Thoracic aorta (tissue), 2 donors: ENCODE measurements around the gene NCKAP5. TPM values are rescaled to one million over a fixed set of nuclear protein-coding genes. Genes with fewer than 3 reads are reported as not detected.

Experiments used
- ATAC-seq: fragments of 150-250 bp; one replicate; pipeline ENCODE4 v1.8.0; 2017; ENCODE audit warnings: low read depth; ENCODE audit not compliant: insufficient number of reproducible peaks, low FRiP score
- DNase-seq: peaks from one replicate; pipeline ENCODE4 v3.0.0-alpha.2; 2020; ENCODE audit warnings: low spot score
- H3K27ac ChIP-seq, 2 donors: fragments of 200-600 bp; sonication (generic); 1 replicate in 1 of 2; 2 replicates in 1 of 2; pipeline ENCODE4 v1.5.1; 2016; ENCODE audit warnings: mild to moderate bottlenecking in 2 of 2, moderate library complexity in 2 of 2
- H3K27me3 ChIP-seq: fragments of 200-600 bp; sonication (generic); replicated peaks from 2 replicates; pipeline ENCODE4 v1.6.0; 2016; ENCODE audit warnings: mild to moderate bottlenecking; ENCODE audit not compliant: insufficient read depth
- H3K36me3 ChIP-seq: fragments of 200-600 bp; sonication (generic); one replicate; pipeline ENCODE4 v1.5.1; 2016
- H3K4me1 ChIP-seq, 2 donors: fragments of 200-600 bp; sonication (generic); 1 replicate in 1 of 2; 2 replicates in 1 of 2; pipeline versions ENCODE4 v1.5.1 to v1.6.0; 2016; ENCODE audit warnings: low read depth in 2 of 2, mild to moderate bottlenecking in 1 of 2; ENCODE audit not compliant: control insufficient read depth in 1 of 2
- H3K4me3 ChIP-seq: fragments of 200-600 bp; sonication (generic); 2 replicates; pipeline ENCODE4 v1.5.1; 2016; ENCODE audit warnings: mild to moderate bottlenecking
- H3K9me3 ChIP-seq: fragments of 200-600 bp; sonication (generic); 2 replicates; pipeline ENCODE4 v1.5.1; 2016
- CTCF ChIP-seq: fragments of 200-600 bp; sonication (generic); IDR thresholded peaks from one replicate; pipeline ENCODE4 v1.5.1; 2019; ENCODE audit warnings: antibody characterized with exemption
- total RNA-seq, 2 donors: library from RNA; depleted of rRNA; stranded (reverse); fragments of >200 nt; gene quantifications; one replicate each; pipeline versions ENCODE4 v1.1.0 to v1.2.3, GENCODE V29; 2016

The NCKAP5 gene
- total RNA-seq, 2 donors from 2014 or later = 1.2 to 1.9 TPM

GRCh38 chr2:132804051-132804450 is 764.2 kb downstream of the NCKAP5 start:
- TF ChIP-seq CTCF = no peak

GRCh38 chr2:132798341-132798740 is 769.9 kb downstream of the NCKAP5 start:
- Histone ChIP-seq H3K4me1 (no peaks in the 10 kb centered on the region), H3K4me3 (no peak overlapping the region), H3K36me3 (no peaks in the 10 kb centered on the region), H3K9me3 (no peaks in the 10 kb centered on the region), H3K27ac (no peak overlapping the region), H3K27me3 (no peaks in the 10 kb centered on the region)
- no peak for TF ChIP-seq CTCF
- no peak for ATAC-seq
- no peak for DNase-seq

More at GRCh38 chr2:132804051-132804450, 764.2 kb downstream of the NCKAP5 start:
- DNase-seq = no peak
- no peak for ATAC-seq
- no peaks in the 10 kb centered on the region for H3K27me3 ChIP-seq
- no peaks in the 10 kb centered on the region for H3K4me1 ChIP-seq
- H3K36me3 ChIP-seq = no peaks in the 10 kb centered on the region
- H3K4me3 ChIP-seq = no peak overlapping the region
- no peak overlapping the region for H3K27ac ChIP-seq
- H3K9me3 ChIP-seq = no peaks in the 10 kb centered on the region

GRCh38 chr2:132797556-132797955 is 770.7 kb downstream of the NCKAP5 start:
- no peaks in the 10 kb centered on the region for H3K27me3 ChIP-seq
- no peak overlapping the region for H3K4me3 ChIP-seq
- H3K9me3 ChIP-seq = no peaks in the 10 kb centered on the region
- no peak for ATAC-seq
- TF ChIP-seq CTCF = no peak
- no peaks in the 10 kb centered on the region for H3K4me1 ChIP-seq
- no peak overlapping the region for H3K27ac ChIP-seq
- H3K36me3 ChIP-seq = no peaks in the 10 kb centered on the region
- no peak for DNase-seq

- Histone ChIP-seq H3K9me3 (no peaks in the 10 kb centered on the region), H3K27me3 (no peaks in the 10 kb centered on the region), H3K36me3 (no peaks in the 10 kb centered on the region), H3K27ac (no peak overlapping the region), H3K4me1 (no peaks in the 10 kb centered on the region), H3K4me3 (no peak overlapping the region)
- ATAC-seq = no peak
- DNase-seq = no peak
- TF ChIP-seq CTCF = no peak
Observed at GRCh38 chr2:132797071-132797470, 771.2 kb downstream of the NCKAP5 start.

- no peaks in the 10 kb centered on the region for H3K4me1 ChIP-seq
- H3K27ac ChIP-seq = no peak overlapping the region
- TF ChIP-seq CTCF = no peak
- no peaks in the 10 kb centered on the region for H3K9me3 ChIP-seq
- DNase-seq (no peak), ATAC-seq (no peak)
- H3K4me3 ChIP-seq = no peak overlapping the region
- H3K36me3 ChIP-seq = no peaks in the 10 kb centered on the region
- H3K27me3 ChIP-seq = no peaks in the 10 kb centered on the region
Observed at GRCh38 chr2:132795220-132795619, 773.0 kb downstream of the NCKAP5 start.
